Measurements from ENCODE around the gene MILR1. TPM values are rescaled to one million over a fixed set of nuclear protein-coding genes. Genes with fewer than 3 reads are reported as not detected.
A peak's percentile ranks its signal among the peaks of the same experiment; 100 is the strongest.

The MILR1 gene
- total RNA-seq, 6 experiments from 2014 or later, result 0.61 to 2.5 (median 1.5) TPM

DNA sequence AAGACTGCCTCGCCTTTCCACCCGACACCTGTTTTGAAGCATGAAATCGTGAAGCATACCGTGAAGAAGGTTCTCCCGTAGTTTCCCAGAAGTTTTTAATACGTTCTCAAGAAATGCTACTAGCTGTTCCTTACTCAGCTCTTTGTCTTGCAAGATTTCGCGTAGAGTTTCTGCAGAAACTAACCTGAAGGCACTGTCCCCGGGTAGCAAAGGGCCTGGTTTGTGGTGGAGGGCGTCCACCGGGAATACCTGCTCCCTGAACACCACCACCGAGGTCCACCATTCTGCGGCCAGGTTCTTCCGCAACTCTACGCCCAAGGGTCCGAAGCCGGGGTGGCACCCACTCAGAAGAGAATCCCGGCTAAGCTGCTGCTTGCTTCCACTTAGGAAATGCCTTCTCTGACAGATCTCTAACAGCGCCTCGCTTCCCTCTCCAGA lies 47.5 kb downstream of the MILR1 start:
- Mint-ChIP-seq H3K4me1 (ENCODE audit: low read depth) (peaks cover 71% of the 10 kb centered on the region), H3K27ac (peak overlapping the region; percentile 100), H3K4me3 (peak overlapping the region; percentile 100), H3K27me3 (ENCODE audit: insufficient read depth) (peaks cover 32% of the 10 kb centered on the region), H3K36me3 (ENCODE audit: low read depth) (peaks cover 50% of the 10 kb centered on the region), H3K9me3 (peaks cover 14% of the 10 kb centered on the region)
- DNase-seq, result no peak
- TF ChIP-seq, protein P1, sequence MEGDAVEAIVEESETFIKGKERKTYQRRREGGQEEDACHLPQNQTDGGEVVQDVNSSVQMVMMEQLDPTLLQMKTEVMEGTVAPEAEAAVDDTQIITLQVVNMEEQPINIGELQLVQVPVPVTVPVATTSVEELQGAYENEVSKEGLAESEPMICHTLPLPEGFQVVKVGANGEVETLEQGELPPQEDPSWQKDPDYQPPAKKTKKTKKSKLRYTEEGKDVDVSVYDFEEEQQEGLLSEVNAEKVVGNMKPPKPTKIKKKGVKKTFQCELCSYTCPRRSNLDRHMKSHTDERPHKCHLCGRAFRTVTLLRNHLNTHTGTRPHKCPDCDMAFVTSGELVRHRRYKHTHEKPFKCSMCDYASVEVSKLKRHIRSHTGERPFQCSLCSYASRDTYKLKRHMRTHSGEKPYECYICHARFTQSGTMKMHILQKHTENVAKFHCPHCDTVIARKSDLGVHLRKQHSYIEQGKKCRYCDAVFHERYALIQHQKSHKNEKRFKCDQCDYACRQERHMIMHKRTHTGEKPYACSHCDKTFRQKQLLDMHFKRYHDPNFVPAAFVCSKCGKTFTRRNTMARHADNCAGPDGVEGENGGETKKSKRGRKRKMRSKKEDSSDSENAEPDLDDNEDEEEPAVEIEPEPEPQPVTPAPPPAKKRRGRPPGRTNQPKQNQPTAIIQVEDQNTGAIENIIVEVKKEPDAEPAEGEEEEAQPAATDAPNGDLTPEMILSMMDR (IDR thresholded peaks at IDR 0.05), result no peak

DNA sequence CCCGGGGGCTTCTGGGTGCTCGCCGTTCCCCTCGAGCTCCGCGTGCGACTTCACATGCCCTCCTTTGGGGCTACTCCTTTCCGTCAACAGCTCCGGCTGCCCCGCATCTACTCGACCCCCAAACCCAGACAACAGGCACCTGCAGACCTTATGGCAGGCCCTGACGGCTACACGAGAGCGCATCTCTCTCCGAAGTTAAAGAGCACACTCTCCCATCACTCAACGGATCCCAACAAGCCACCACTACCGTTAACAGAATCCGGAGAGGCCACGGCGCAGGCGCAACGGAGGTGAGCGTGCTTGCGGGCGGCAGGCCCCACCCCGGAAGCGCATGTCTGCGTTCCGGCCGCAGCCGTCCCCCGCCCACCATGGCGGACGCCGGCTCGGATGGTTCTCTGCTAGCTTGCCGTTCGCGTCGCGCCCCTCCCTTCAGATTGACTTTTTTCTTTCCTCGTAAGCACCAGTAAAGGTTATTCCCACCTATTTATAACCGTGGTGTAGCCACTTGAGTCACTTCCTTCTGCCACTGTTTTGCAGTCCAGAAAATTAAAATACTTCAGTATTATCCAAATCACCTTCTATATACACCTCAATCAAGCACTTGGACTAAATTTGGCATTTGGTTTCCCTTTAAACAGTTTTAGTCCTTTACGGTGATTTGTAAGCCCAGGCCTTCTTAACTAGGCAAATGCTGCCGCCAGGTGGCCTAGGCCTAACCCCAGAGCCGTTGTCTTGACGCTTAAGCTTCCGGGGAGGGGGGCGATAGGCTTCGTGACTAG lies 48.1 kb downstream of the MILR1 start, which contains the start of gene POLG2:
Gene POLG2, minus strand, starts transcription at position 269 of the 779 bp plus-strand sequence. Its CDS starts 86 bp downstream, at position 183.
- H3K27me3 Mint-ChIP-seq (ENCODE audit: insufficient read depth), result peaks cover 32% of the 10 kb centered on the region
- peak within 1 kb of the TSS; percentile 100 for H3K4me3 Mint-ChIP-seq
- TF ChIP-seq, protein P1 (IDR thresholded peaks at IDR 0.05), result peak; percentile 67

DNA sequence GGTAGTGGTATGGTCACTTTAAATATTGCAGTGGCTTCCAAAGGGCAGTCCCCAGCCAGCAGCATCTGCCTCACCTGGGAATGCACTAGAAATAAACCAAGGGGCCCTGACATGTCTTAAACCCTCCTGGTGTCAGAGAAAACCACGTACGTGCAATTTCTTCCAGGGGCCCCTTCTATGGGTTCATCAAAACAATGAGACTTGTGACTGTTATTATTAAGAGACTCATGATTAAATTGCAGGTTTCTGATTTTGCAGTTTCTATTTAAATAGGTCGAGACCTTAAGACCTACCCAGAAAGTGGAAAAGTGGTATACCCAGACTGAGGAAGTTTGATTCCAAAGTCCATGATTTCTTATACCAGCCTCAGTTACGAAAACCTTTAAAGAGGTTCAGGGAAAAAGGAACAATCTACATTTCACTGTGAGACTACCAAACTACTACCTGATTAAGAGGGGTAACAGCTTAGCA lies 48.7 kb downstream of the MILR1 start:
- Mint-ChIP-seq H3K4me1 (ENCODE audit: low read depth) (peaks cover 83% of the 10 kb centered on the region), H3K27ac (peak overlapping the region; percentile 100), H3K4me3 (peak overlapping the region; percentile 100), H3K36me3 (ENCODE audit: low read depth) (peaks cover 60% of the 10 kb centered on the region), H3K9me3 (peaks cover 14% of the 10 kb centered on the region), H3K27me3 (ENCODE audit: insufficient read depth) (peaks cover 34% of the 10 kb centered on the region)
- no peak for DNase-seq
- TF ChIP-seq, protein P1 (IDR thresholded peaks at IDR 0.05), result 0 out of 2 replicates have a peak, but pooled peaks have one; percentile 5

More for the DNA sequence above, 48.1 kb downstream of the MILR1 start, which contains the start of gene POLG2:
- Mint-ChIP-seq H3K36me3 (ENCODE audit: low read depth) (peaks cover 54% of the 10 kb centered on the region), H3K4me1 (ENCODE audit: low read depth) (peaks cover 77% of the 10 kb centered on the region), H3K27ac (peak within 1 kb of the TSS; percentile 100), H3K9me3 (peaks cover 14% of the 10 kb centered on the region)
- peak; percentile 84 for DNase-seq

DNA sequence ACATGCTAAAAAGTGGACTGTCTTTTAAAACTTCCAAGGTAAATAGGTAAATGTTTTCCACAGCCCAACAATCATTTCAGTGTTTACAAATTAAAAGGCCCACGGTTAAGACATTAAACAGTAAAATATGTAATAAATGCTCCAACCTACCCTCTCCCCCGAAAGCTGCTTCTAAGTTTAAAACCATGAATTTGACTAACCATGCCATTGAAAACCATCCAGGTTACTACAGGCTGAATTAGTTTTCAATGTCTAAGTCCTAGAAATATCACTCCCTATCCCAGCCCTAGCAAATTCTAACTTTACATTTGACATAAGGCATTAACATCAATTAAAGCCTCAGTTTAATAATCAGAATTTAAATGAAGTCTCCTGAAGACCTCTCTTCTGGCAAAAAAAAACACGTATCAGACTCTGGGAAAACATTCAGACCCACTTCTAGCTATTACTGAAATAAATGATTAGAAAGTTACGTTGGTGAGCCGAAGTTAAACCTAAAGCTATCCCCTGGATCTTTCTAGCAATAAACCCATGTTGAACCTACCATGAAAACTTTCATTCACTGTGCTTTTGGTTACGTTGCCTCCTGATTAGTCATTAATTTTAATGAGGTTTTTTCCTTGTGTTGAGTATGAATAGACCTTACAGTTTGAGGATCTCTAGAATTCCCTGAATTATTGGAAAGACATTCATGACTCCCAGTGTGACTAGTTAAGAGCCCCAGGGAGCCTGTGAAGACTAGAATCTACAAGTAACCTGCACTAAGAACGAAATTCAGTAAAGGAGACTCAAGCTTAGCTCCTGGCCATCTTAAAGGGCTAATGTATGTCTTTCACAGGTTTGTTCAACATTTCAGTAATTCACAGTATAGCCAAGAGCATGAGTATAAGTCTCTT lies 49.6 kb downstream of the MILR1 start:
- Mint-ChIP-seq H3K4me1 (ENCODE audit: low read depth) (peaks cover 93% of the 10 kb centered on the region), H3K4me3 (peak overlapping the region; percentile 100), H3K9me3 (peaks cover 14% of the 10 kb centered on the region), H3K36me3 (ENCODE audit: low read depth) (peaks cover 70% of the 10 kb centered on the region), H3K27me3 (ENCODE audit: insufficient read depth) (peaks cover 34% of the 10 kb centered on the region), H3K27ac (peak overlapping the region; percentile 100)
- peak; percentile 46 for DNase-seq
- TF ChIP-seq, protein P1 (IDR thresholded peaks at IDR 0.05), result no peak

DNA sequence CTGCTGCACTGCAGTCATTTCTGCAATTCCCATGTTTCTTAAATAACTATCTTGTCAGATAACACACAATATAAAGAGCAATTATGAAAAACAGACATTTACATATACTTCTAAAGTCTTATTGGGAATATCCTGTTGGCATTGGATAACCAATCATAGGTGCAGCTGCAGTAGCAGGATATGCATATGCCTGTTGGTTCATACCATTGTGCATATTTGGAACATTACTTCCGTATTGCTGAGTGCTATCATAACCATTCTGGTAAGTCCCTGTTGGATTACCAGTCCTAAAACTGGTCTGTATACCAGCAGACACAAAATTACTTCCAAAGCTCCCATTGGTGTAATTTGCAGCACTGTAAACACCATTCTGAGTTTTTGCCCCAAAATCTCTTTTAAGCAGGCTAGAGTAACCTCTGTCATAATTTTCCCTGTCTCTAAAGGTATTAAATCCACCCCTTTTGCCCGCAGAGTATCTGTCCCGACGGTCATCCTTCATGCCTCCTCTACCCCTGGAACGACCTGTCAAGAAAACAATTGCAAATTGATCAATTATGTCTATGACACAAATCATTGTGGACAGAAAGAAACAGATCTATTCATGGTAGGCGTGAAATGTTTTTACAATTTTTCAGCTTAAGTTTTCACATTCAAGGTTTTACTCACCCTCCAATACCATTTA lies 51.0 kb downstream of the MILR1 start:
- peaks cover 93% of the 10 kb centered on the region for H3K4me1 Mint-ChIP-seq (ENCODE audit: low read depth)
- H3K9me3 Mint-ChIP-seq, result peaks cover 14% of the 10 kb centered on the region
- peaks cover 42% of the 10 kb centered on the region for H3K27me3 Mint-ChIP-seq (ENCODE audit: insufficient read depth)
- no peak for DNase-seq
- TF ChIP-seq, protein P1 (IDR thresholded peaks at IDR 0.05), result no peak
- peaks cover 80% of the 10 kb centered on the region for H3K36me3 Mint-ChIP-seq (ENCODE audit: low read depth)
- peak overlapping the region; percentile 100 for H3K27ac Mint-ChIP-seq
- peak overlapping the region; percentile 98 for H3K4me3 Mint-ChIP-seq

All from HFFc6 (cell line).